HG03045 (cell line): ENCODE results near the gene ABHD5.

ENCODE experiments used
- ATAC-seq: cut with Tn5 transposase; IDR thresholded peaks from one replicate; pipeline ENCODE4 v1.9.1; 2021; ENCODE audit warnings: mild to moderate bottlenecking, moderate library complexity; ENCODE audit not compliant: unreplicated experiment

ABHD5 gene

GRCh38 chr3:43753741-43754715 lies 63.3 kb downstream of the ABHD5 start:
- ATAC-seq, result no peak

- no peak for ATAC-seq
Observed at GRCh38 chr3:43755516-43756200, 64.9 kb downstream of the ABHD5 start.

- ATAC-seq, result no peak
Observed at GRCh38 chr3:43757666-43758321, 67.1 kb downstream of the ABHD5 start.

GRCh38 chr3:43758592-43759225 lies 68.0 kb downstream of the ABHD5 start:
- ATAC-seq, result no peak

DNA sequence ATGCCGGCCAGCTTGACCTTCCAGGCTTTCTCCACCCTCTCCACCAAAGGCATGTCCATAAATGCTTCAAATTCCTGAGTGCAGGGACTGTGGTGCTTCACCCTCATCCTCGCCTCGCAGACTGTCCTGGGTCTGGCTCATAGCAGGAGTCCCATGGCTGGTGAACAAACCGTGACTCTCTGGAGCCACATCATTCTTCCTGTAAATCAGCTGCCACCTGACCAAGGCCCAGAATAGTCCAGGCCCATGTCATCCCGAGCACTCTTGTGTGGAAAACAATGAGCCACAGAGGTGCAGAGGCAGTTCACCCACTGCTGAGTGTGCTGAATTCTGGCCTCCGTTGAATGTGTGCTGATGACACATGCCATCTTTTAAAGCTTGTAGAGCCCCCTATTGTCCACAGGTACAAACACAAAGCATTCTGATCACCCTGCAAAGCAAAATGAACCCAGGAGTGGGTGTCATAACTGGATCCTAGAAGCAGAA lies 68.6 kb downstream of the ABHD5 start:
- no peak for ATAC-seq

- ATAC-seq, result no peak
Observed at GRCh38 chr3:43759938-43760337, 69.2 kb downstream of the ABHD5 start.

DNA sequence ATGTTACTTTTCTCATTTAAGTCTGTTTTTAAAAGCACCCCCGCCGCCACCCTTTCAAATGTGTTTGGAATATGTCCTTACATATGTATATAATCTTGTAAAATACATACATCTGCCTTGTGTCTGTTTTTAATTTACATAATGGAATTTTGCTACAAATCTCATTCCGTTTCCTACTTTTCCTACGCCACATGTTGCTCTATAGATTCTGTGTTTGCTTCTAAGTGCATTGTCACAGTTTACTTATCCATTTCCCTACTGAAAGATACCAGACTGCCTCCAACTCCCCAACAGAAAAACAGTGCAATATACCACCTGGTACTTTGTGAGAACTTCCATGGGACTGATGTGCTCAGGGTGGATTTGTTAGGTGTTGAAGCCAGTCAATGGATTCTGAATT lies 70.2 kb downstream of the ABHD5 start:
- no peak for ATAC-seq

DNA sequence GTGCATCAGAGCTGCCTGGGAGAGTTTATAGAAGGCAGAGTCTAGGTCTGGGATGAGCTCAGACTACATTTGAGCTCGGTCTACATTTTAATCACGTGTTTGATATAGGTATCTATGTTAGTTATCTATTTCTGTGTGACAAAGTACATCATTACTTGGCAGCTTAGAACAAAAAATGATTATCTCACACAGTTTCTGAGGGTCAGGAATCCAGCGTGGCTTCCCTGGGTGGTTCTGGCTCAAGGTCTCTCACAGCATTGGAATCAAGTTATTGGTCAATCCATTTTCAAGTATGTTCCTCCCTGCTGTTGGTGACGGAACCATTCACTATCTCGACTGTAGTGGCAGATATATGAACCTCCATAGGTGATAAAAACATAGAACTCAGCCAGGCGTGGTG lies 71.7 kb downstream of the ABHD5 start:
- no peak for ATAC-seq

GRCh38 chr3:43764056-43764455 lies 73.3 kb downstream of the ABHD5 start:
- no peak for ATAC-seq

- no peak for ATAC-seq
Observed at GRCh38 chr3:43764471-43764870, 73.7 kb downstream of the ABHD5 start.

- ATAC-seq, result no peak
Observed at GRCh38 chr3:43765521-43765971, 74.8 kb downstream of the ABHD5 start.

DNA sequence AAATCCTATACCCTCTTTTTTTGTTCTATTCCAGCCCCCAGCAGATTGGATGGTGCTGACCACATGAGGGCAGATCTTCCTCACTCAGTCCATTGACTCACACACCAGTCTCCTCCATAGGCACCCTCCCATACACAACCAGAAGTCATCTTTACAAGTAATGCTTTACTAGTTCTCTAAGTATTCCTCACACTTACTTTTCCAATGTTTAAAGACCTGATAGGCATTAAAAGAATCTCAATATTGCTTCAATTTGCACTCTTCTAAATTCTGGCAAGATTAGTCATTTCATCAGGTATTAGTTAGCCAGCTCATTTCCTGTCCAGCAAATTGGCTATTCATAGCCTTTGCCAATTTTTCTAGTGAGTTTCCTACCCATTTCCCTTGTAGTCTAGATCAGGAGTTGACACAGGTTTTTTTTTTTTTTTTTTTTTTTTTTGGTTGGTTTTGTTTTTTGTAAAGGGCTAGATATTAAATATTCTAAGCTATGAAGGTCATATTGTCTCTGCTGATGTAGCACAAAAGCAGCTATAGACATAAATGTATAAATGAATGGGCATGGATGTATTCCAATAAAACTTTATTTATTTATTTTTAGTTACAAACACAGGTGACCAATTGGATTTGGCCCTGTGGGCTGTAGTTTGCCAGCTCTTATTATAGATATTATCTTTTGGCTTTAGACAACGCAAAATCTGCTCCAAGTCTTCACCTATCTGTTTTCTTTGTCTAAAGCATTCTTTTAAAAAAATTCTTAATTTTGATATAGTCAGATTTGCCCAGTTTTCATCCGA lies 76.1 kb downstream of the ABHD5 start:
- no peak for ATAC-seq

- no peak for ATAC-seq
Observed at GRCh38 chr3:43768381-43768973, 77.7 kb downstream of the ABHD5 start.

DNA sequence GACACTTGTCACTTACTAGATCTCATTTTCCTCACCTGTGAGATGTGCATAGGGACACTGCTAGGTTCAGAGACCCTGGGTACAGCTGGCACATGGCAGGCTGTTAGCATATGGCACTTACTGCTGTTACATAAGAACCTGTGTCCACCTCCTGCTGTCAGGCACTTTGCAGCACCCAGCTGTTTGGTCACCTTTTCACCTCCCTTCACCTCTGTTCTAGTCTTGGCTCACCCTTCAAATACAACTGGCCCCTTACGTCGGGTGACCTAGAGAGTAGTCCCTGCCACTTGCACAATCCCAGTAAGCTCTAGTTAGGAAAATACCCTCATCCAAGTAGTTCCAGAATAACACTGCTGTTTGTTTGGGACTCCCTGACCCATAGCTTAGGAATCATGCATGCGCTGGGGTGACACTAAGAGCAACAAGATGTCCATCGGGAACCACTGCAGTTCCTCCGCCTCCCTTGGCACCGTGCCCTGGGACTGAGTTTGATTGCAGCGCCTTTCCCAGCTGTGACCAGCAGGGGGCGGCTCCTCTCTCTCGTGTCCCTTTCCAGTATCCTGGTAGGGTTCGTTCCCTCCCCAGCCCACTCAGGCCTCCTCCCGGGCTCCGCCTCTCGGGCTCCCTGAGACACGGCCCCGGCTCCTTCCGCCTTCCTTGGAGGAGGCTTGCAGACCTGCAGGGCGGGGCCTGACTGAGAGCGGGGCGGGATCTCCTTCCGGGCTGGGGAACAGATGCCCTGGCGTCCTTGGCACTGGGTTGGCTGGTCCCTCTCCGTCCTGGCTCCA lies 78.6 kb downstream of the ABHD5 start:
- ATAC-seq, result no peak

DNA sequence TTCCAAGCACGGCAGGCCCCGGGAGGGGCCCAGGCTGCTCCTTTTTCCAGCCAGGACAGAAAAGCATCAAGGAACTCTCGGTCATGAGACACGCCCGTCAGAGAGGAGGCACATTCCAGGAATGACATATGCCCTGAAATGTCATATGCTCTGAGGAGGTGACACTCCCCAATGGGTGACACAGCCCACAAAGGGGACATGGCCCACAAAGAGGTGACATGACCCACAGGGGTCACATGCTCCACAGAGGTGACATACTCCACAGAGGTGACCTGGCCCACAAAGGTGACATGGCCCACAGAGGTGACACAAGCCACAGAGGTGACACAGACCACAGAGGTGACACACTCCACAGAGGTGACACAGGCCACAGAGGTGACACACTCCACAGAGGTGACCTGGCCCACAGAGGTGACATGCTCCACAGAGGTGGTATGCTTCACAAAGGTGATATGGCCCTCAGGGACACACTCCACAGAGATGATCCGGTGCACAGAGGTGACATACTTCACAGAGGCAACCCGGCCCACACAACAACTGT lies 79.2 kb downstream of the ABHD5 start:
- ATAC-seq, result no peak

DNA sequence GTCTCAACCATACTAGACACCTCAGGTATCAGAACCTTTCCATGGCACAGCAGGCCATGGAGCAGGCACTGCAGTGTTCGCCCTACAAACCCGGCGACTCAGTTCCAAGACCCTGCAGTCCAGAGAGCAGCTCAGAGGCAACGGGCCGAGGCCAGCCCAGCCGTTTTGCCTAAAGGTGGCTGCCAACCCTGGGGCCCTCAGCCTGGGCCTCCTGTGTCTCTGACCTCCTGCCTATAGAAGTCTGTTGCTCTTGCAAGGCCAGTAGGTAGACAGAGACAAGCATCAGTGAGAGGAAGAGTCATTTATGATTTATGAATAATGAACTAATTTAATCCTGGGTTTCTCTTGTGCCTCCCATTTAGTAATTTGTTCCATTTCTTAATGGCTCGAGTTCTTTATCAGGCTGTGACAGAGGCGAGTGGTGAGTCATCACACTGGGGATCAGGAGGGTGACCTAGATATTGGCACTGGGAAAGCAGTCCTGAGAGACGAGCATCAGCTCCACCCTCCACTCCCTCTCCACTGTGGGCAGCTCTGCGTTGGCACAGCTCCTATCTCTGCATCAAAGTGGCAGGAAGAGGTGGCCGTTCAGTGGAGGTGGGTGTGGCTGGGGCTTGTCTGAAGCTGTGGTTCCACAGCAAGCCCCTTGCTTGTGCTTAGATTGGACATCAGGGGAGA lies 79.8 kb downstream of the ABHD5 start:
- ATAC-seq, result no peak

- ATAC-seq, result no peak
Observed at GRCh38 chr3:43771610-43772009, 80.9 kb downstream of the ABHD5 start.
